Measurements from ENCODE around the gene SNX21.
A peak's percentile ranks its signal among the peaks of the same experiment; 100 is the strongest.
"Not testable (repeated sequence)": the region's sequence is repeated elsewhere in the genome, so short reads cannot be mapped to it uniquely, and the experiment has no call there.

Gene SNX21

DNA sequence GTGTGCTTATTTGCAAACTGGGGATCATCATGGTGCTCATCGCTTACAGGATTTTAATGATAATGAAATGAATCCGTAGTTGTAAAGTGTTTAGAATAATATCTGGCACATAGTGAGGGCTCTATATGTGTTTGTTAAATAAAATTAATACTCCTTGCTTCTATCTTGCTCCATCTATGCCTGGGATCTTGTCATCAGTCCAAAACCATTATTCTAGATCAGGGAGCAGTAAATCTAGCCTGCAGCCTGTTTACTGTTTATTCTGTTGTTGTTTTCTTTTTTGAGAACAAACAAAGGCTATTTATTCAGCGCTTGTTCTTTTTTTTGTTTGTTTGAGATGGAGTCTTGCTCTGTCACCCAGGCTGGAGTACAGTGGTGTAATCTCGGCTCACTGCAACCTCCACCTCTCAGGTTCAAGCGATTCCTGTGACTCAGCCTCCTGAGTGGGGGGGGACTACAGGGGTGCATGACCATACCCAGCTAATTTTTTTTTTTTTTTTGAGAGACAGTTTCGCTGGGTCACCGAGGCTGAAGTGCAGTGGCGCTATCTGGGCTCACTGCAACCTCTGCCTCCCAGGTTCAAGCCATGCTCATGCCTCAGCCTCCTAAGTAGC lies 15.5 kb downstream of the SNX21 start:
- no peak for DNase-seq (ENCODE audit: low read depth in 2 of 2, low spot score in 1 of 2)

GRCh38 chr20:45850238-45850637 lies 16.6 kb downstream of the SNX21 start:
- no peak for DNase-seq (ENCODE audit: low read depth in 2 of 2, low spot score in 1 of 2)

DNA sequence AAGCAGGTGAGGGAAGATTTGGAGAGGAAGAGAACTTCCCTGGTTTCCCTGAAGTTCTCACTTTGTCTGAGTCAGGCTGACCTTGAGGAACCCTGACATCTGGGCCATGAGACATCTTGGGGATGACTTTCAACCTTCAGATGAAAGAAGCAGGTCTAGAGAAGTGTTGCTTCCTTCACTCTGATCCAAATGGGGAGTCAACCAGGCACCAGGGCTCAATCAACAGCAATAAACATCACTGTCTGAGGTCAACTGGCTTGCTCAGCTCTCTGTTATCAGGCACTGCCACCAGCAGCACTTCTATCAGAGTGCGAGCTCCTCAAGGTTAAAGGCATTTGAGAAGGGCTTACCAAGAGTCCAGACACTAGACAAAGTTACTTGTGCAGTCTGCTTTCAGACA lies 17.3 kb downstream of the SNX21 start:
- DNase-seq (ENCODE audit: low read depth in 2 of 2, low spot score in 1 of 2): no peak

GRCh38 chr20:45851501-45851900 lies 17.9 kb downstream of the SNX21 start:
- DNase-seq (ENCODE audit: low read depth in 2 of 2, low spot score in 1 of 2): no peak

DNA sequence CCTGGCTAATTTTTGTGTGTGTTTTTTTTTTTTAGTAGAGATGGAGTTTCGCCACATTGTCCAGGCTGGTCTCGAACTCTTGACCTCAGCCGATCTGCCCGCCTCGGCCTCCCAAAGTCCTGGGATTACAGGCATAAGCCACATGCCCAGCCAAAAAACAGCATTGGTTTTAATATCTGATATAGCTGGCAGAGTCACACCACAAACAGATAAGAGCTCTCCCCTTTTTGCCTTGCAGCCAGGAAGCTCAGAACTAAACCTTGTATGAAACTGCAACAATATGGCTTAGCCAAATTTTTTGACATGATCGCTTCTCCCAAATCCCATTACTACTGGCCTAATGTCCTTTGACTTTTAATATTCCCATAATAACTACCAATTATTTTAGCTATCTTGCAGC lies 18.7 kb downstream of the SNX21 start:
- DNase-seq (ENCODE audit: low read depth in 2 of 2, low spot score in 1 of 2): no peak

- DNase-seq (ENCODE audit: low read depth in 2 of 2, low spot score in 1 of 2): no peak
Measured at GRCh38 chr20:45853484-45853883, 19.9 kb downstream of the SNX21 start.

- peak; percentile 59 to 79 for DNase-seq (ENCODE audit: low read depth in 2 of 2, low spot score in 1 of 2)
Measured at GRCh38 chr20:45857114-45857881, 23.7 kb downstream of the SNX21 start, which contains the start of the genes ACOT8 and ZSWIM3. TSS of gene ACOT8 (minus strand) at chr20:45857392. CDS start at chr20:45857315, 77 bp downstream. TSS of gene ZSWIM3 (plus strand) at chr20:45857614. CDS start at chr20:45857826, 212 bp downstream.

GRCh38 chr20:45857882-45858216 lies 24.2 kb downstream of the SNX21 start:
- peak in 1 of 2 donors; percentile 8 for DNase-seq (ENCODE audit: low read depth in 2 of 2, low spot score in 1 of 2)

- no peak for DNase-seq (ENCODE audit: low read depth in 2 of 2, low spot score in 1 of 2)
Measured at GRCh38 chr20:45859916-45860315, 26.3 kb downstream of the SNX21 start.

DNA sequence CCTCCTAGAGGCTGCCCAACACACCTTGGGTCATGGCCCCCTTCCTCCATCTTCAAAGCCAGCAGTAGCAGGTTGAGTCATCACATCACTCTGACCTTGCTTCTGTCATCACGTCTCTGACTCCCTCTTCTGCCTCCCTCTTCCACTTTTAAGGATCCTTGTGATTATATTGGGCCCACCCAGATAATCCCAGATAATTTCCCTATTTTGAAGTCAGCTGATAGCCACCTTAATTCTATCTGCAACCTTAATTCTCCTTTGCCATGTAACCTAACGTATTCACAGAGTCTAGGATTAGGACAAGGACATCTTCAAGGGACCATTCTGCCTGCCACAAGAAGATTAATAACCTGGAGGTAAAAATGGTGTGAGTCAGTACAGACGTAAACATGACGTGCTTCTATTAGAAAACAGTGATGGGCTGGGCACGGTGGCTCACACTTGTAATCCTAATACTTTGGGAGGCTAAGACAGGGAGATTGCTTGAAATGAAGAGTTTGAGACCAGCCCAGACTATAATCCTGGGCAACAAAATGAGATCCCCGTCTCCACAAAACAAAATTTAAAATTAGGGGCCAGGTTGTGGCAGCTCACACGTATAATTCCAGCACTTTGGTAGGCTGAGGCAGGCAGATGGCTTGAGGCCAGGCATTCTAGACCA lies 27.1 kb downstream of the SNX21 start:
- no peak for DNase-seq (ENCODE audit: low read depth in 2 of 2, low spot score in 1 of 2)

- no peak for DNase-seq (ENCODE audit: low read depth in 2 of 2, low spot score in 1 of 2)
Measured at GRCh38 chr20:45861221-45862075, 27.8 kb downstream of the SNX21 start.

- no peak for DNase-seq (ENCODE audit: low read depth in 2 of 2, low spot score in 1 of 2)
Measured at GRCh38 chr20:45863543-45864470, 30.2 kb downstream of the SNX21 start.

- no peak for DNase-seq (ENCODE audit: low read depth in 2 of 2, low spot score in 1 of 2)
Measured at GRCh38 chr20:45866454-45866853, 32.9 kb downstream of the SNX21 start.

DNA sequence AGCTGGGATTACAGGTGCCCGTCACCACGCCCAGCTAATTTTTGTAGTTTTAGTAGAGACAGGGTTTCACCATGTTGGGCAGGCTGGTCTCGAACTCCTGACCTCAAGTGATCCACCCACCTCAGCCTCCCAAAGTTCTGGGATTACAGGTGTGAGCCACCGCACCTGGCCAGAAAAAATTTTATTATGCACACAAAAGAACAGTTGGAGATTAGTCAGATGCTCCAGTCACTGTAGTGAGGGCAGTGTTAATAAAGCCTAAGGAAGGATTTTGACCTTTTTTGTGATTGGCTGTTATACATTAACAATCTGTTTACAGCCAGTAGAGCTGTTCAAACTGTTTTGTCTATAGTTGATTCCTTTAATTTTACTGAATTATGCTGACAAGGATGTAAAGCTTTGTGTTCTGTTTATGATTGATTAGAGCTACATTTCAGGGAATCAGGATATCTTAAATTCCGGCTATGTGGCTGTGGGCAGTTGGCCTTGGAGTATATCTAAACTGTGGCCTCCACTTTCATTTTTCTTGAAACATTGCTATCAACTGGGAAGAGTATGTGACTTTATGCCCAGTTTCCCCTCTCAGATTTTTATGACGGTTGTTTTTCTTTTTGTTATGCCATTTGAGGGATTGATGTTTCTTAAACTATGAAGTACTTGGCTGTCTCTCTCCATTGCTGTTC lies 33.7 kb downstream of the SNX21 start:
- DNase-seq (ENCODE audit: low read depth in 2 of 2, low spot score in 1 of 2): no peak

DNA sequence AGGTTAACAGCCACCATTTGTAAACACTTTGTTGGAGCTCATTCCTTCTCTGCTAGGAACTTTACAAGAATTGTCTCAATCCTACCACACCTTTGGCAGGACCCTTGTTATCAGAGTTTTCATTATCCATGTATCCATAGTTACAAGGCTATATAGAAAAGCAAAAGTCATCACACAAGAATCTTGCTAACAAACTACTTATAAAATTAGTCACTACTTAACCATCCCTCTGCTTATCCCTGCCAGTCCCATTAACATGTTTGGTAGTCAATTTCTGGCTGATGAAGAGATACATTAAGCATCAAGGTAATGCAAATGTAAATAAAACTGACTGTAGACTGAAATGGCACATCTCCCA lies 34.2 kb downstream of the SNX21 start:
- no peak for DNase-seq (ENCODE audit: low read depth in 2 of 2, low spot score in 1 of 2)

DNA sequence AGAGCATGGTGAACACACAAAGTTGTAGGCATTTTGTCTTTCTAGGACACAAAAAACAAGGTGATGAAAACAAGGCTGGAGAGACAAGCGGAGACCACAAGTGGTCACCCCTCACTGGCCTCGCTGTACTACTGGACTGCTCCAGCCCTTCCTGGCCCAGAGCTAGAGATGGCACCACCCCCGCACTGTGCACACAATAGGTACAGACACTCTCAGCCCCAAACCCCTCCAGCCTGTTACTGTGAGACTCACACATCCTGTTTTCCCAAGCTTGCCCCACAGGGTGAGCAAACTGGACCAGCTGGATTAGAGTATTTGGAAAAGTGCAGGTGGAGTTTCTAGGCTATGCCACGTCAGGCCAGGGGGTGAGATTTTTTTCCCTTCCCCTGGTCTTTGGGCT lies 39.0 kb downstream of the SNX21 start:
- no peak for DNase-seq (ENCODE audit: low read depth in 2 of 2, low spot score in 1 of 2)

- DNase-seq (ENCODE audit: low read depth in 2 of 2, low spot score in 1 of 2): no peak
Measured at GRCh38 chr20:45873409-45874103, 40.0 kb downstream of the SNX21 start.

GRCh38 chr20:45874104-45874481 lies 40.5 kb downstream of the SNX21 start:
- DNase-seq (ENCODE audit: low read depth in 2 of 2, low spot score in 1 of 2): not testable (repeated sequence)

DNA sequence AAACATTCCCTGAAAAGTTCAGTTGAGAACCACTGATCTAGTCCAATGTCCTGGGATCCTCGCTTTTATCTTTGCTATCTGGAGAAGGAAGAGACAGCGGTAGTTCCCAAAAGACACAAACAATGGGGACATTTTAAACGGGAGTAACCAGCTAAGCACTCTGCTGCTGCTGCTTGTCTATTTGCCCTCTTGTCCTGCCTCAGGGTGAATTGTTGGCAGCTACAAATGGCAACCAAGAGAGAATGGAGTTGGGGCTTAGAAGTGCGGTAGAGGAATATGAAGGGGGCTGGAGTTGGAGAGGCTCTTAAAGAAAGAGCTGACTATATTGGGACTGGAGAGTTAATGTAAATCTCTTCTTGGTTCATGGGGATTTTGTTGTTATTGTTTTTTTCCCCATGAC lies 41.0 kb downstream of the SNX21 start:
- no peak for DNase-seq (ENCODE audit: low read depth in 2 of 2, low spot score in 1 of 2)
